HL-60 (cell line): ENCODE results near the gene MAD2L1.

Source experiments
- CTCF ChIP-seq: IDR thresholded peaks from one replicate; pipeline ENCODE4 v1.5.1; 2011; ENCODE audit warnings: low read length, control low read depth, inconsistent platforms; ENCODE audit not compliant: insufficient read depth
- GABPA ChIP-seq: IDR thresholded peaks from 2 replicates; pipeline ENCODE4 v1.6.1; 2012; ENCODE audit warnings: low read depth
- POLR2AphosphoS5 ChIP-seq: IDR thresholded peaks from 2 replicates; pipeline ENCODE4 v1.6.1; 2012; ENCODE audit warnings: low read depth
- REST ChIP-seq: IDR thresholded peaks from 2 replicates; pipeline ENCODE4 v1.6.1; 2012; ENCODE audit warnings: low read depth; ENCODE audit not compliant: insufficient replicate concordance
- SPI1 ChIP-seq: IDR thresholded peaks from 2 replicates; pipeline ENCODE4 v1.6.1; 2012; ENCODE audit warnings: low read depth, mild to moderate bottlenecking, borderline replicate concordance

GRCh38 chr4:120096508-120097297 lies 30.1 kb upstream of the MAD2L1 start:
- TF ChIP-seq CTCF, result no peak
- TF ChIP-seq POLR2AphosphoS5, result no peak
- no peak for TF ChIP-seq GABPA
- TF ChIP-seq REST, result no peak
- TF ChIP-seq SPI1, result no peak
